K562 (cell line): ENCODE results near the gene PTBP3. TPM values are rescaled to one million over a fixed set of nuclear protein-coding genes. Genes with fewer than 3 reads are reported as not detected.

Source experiments
- ATAC-seq: fragments of 200-7000 bp; cut with Tn5 transposase; 3 replicates; pipeline ENCODE4 v1.9.1; 2020; ENCODE audit warnings: moderate library complexity
- BruUV-seq: library from RNA; stranded (reverse); fragments of 400-500 nt; replicated peaks from 2 replicates; lab custom pipeline; 2021; lab: Mats Ljungman, UMichigan
- CTCF ChIA-PET: fragments of 300-600 bp; formaldehyde crosslinking; extraction: SDS; loops from one replicate; lab custom pipeline; 2021; ENCODE audit warnings: low intra/inter-chr PET ratio; lab: Yijun Ruan, JAX
- POLR2A ChIA-PET: fragments of 300-600, 350-650 bp; sonication (Branson Sonifier 250); formaldehyde crosslinking; extraction: SDS; loops from one replicate; lab custom pipeline; 2021; ENCODE audit warnings: antibody characterized with exemption, inconsistent platforms; lab: Yijun Ruan, JAX
- DNase-seq, 4 experiments: peaks; one replicate each; pipeline versions ENCODE4 v3.0.0 to v3.0.0-alpha.2; 2011 to 2018; ENCODE audit warnings: low spot score in 3 of 4, mixed read lengths in 3 of 4; ENCODE audit errors: extremely low read depth in 1 of 4
- FAIRE-seq: peaks from 2 replicates; lab custom pipeline; 2011; peaks lifted over from hg19 to GRCh38; lab: Jason Lieb, UNC
- H2AFZ ChIP-seq: 2 replicates; pipeline ENCODE4 v1.6.0; 2011; ENCODE audit warnings: low read depth, low read length, control low read depth, inconsistent platforms
- H3K27ac ChIP-seq: fragments of 200-600 bp; 3 replicates; pipeline ENCODE4 v1.8.0; 2011; ENCODE audit warnings: low read depth, mild to moderate bottlenecking, control low read depth, inconsistent platforms, low read length, moderate library complexity, mixed read lengths; ENCODE audit errors: extremely low read depth
- H3K27me3 ChIP-seq, 2 experiments: fragments of 300-600 bp in 1 of 2; 2 replicates in 1 of 2; 3 replicates in 1 of 2; pipeline versions ENCODE4 v1.6.0 to v1.8.0; 2011; ENCODE audit warnings: inconsistent platforms in 2 of 2, low read length in 2 of 2, mild to moderate bottlenecking in 1 of 2, mixed read lengths in 1 of 2, moderate library complexity in 1 of 2; ENCODE audit not compliant: control insufficient read depth in 2 of 2, insufficient read depth in 2 of 2
- H3K36me3 ChIP-seq: fragments of 300-600 bp; 3 replicates; pipeline ENCODE4 v1.8.0; 2011; ENCODE audit warnings: mild to moderate bottlenecking, low read length, inconsistent platforms; ENCODE audit not compliant: control insufficient read depth, insufficient read depth
- H3K4me1 ChIP-seq, 2 experiments: fragments of 200-600 bp in 1 of 2; replicated peaks in 1 of 2; 2 replicates in 1 of 2; 3 replicates in 1 of 2; pipeline versions ENCODE4 v1.5.1 to v1.8.0; 2011; ENCODE audit warnings: inconsistent platforms in 2 of 2, low read length in 2 of 2, mild to moderate bottlenecking in 1 of 2, mixed read lengths in 1 of 2, moderate library complexity in 1 of 2; ENCODE audit not compliant: control insufficient read depth in 2 of 2, insufficient read depth in 2 of 2
- H3K4me2 ChIP-seq: 2 replicates; pipeline ENCODE4 v1.6.1; 2011; ENCODE audit warnings: low read length, control low read depth, inconsistent platforms, mixed read lengths; ENCODE audit not compliant: insufficient read depth
- H3K4me3 ChIP-seq: fragments of 200-600 bp; sonication (generic), shearing (Covaris generic); 2 replicates; pipeline ENCODE4 v1.5.1; 2016; ENCODE audit warnings: control low read depth, inconsistent platforms
- H3K79me2 ChIP-seq: fragments of 200-600 bp; 3 replicates; pipeline ENCODE4 v1.8.0; 2011; ENCODE audit warnings: low read length, inconsistent platforms; ENCODE audit not compliant: control insufficient read depth, insufficient read depth
- H3K9ac ChIP-seq, 2 experiments: 2 replicates each; pipeline versions ENCODE4 v1.6.0 to v1.6.1; 2011; ENCODE audit warnings: low read depth in 2 of 2, low read length in 2 of 2, control low read depth in 1 of 2, inconsistent platforms in 1 of 2, mild to moderate bottlenecking in 1 of 2, mixed read lengths in 1 of 2; ENCODE audit not compliant: insufficient read depth in 1 of 2
- H3K9me1 ChIP-seq: one replicate; pipeline ENCODE4 v1.6.0; 2011; ENCODE audit warnings: inconsistent platforms, mild to moderate bottlenecking, low read length, moderate library complexity; ENCODE audit not compliant: control insufficient read depth, insufficient read depth
- H3K9me3 ChIP-seq: replicated peaks from 2 replicates; pipeline ENCODE4 v1.5.1; 2011; ENCODE audit warnings: low read depth, low read length, inconsistent platforms; ENCODE audit not compliant: control insufficient read depth, insufficient read depth
- H4K20me1 ChIP-seq: replicated peaks from 2 replicates; pipeline ENCODE4 v1.6.1; 2011; ENCODE audit warnings: low read length, inconsistent platforms, mixed read lengths; ENCODE audit not compliant: control insufficient read depth, insufficient read depth
- CHD4 ChIP-seq: fragments of 200-600 bp; sonication (generic); IDR thresholded peaks from 3 replicates; pipeline ENCODE4 v1.6.1; 2012; ENCODE audit warnings: low read depth, mild to moderate bottlenecking, mixed read lengths, low read length, inconsistent platforms; ENCODE audit not compliant: insufficient read depth, insufficient replicate concordance, poor library complexity, severe bottlenecking
- GATAD2B ChIP-seq: fragments of 450-650 bp; IDR thresholded peaks from 2 replicates; pipeline ENCODE4 v1.6.1; 2017; ENCODE audit warnings: mild to moderate bottlenecking, borderline replicate concordance
- HCFC1 ChIP-seq: IDR thresholded peaks from 2 replicates; pipeline ENCODE4 v1.6.1; 2012; ENCODE audit warnings: low read depth, low read length, improper control_type of control experiment
- MAFK ChIP-seq: IDR thresholded peaks from 2 replicates; pipeline ENCODE4 v1.6.1; 2011; ENCODE audit warnings: low read length, improper control_type of control experiment
- MTF1 ChIP-seq: fragments of 250-450 bp; sonication (Bioruptor Pico); IDR thresholded peaks from 2 replicates; pipeline ENCODE4 v1.9.0; 2021; ENCODE audit warnings: moderate library complexity, mild to moderate bottlenecking, inconsistent platforms, borderline replicate concordance
- PHF21A ChIP-seq: fragments of 450-650 bp; IDR thresholded peaks from 2 replicates; pipeline ENCODE4 v1.6.1; 2017; ENCODE audit warnings: low read depth, borderline replicate concordance
- SMAD2 ChIP-seq: fragments of 150-350 bp; IDR thresholded peaks from 2 replicates; pipeline ENCODE4 v1.6.1; 2014; ENCODE audit warnings: low read depth, mild to moderate bottlenecking, low read length
- SMARCC2 ChIP-seq: fragments of 450-650 bp; IDR thresholded peaks from 2 replicates; pipeline ENCODE4 v1.6.1; 2017; ENCODE audit warnings: antibody characterized with exemption, moderate library complexity, mild to moderate bottlenecking, low read depth
- ZFPM2 ChIP-seq: fragments of 250-450 bp; sonication (Bioruptor Pico); IDR thresholded peaks from 2 replicates; pipeline ENCODE4 v1.5.1; 2022; ENCODE audit warnings: mild to moderate bottlenecking
- ZKSCAN3 ChIP-seq: fragments of 250-450 bp; sonication (Bioruptor Pico); IDR thresholded peaks from 2 replicates; pipeline ENCODE4 v1.4.0; 2020
- ZNF23 ChIP-seq: fragments of 250-450 bp; sonication (Bioruptor Pico); IDR thresholded peaks from 2 replicates; pipeline ENCODE4 v1.4.0; 2020; ENCODE audit warnings: mild to moderate bottlenecking
- ZNF384 ChIP-seq: IDR thresholded peaks from 2 replicates; pipeline ENCODE4 v1.6.1; 2012; ENCODE audit warnings: low read depth, low read length, improper control_type of control experiment
- ZNF561 ChIP-seq: fragments of 450-650 bp; formaldehyde crosslinking; conservative IDR thresholded peaks from 2 replicates; pipeline ENCODE4 v1.4.0; 2020; ENCODE audit warnings: mild to moderate bottlenecking, moderate library complexity
- ZNF583 ChIP-seq: fragments of 250-450 bp; sonication (Bioruptor Pico); IDR thresholded peaks from 2 replicates; pipeline ENCODE4 v1.4.0; 2020
- WGBS: fragments of 100-300 bp; shearing (Covaris generic); methylation state at CpG from one replicate; pipeline ENCODE4 v1.1.6; 2016; ENCODE audit warnings: low coverage, mixed read lengths; ENCODE audit not compliant: insufficient coverage; ENCODE audit errors: missing lambda C conversion rate; 5-methylcytosine and 5-hydroxymethylcytosine counted together
- in situ Hi-C: fragments of 300-500 bp; cut with MboI; formaldehyde crosslinking; loops from 4 replicates; pipeline ENCODE4 v1.15.0; 2018; ENCODE audit warnings: inconsistent platforms, mixed read lengths
- intact Hi-C: fragments of 100-400 bp; cut with micrococcal nuclease; formaldehyde crosslinking; loops from 2 replicates; pipeline ENCODE4 v1.14.2; 2022
- polyA plus RNA-seq, 8 experiments: library from polyadenylated mRNA; depleted of rRNA in 4 of 8; stranded (reverse) in 5 of 8; unstranded in 3 of 8; fragments of >200 nt; fragmentation: Nextera tagmentation in 2 of 8; fragmentation: Illumina TruSeq in 1 of 8; extraction: Ambion mirVana in 2 of 8; extraction: Trizol in 1 of 8; gene quantifications; 2 replicates each; pipeline versions ENCODE4 v1.2.1 to v1.2.3, GENCODE V29; 2011 to 2014; ENCODE audit warnings: inconsistent platforms in 1 of 8, missing spikeins in 1 of 8
- total RNA-seq, 7 experiments: library from RNA; depleted of rRNA in 6 of 7; stranded (reverse); fragments of >200 nt in 6 of 7; fragmentation: Illumina TruSeq in 2 of 7; extraction: Trizol in 2 of 7; gene quantifications; 2 replicates each; pipeline versions ENCODE4 v1.2.1 to v1.2.3, GENCODE V29; 2011 to 2021; ENCODE audit warnings: low replicate concordance in 1 of 7
- TF ChIP-seq, protein P1 (sequence below): fragments of 450-650 bp; IDR thresholded peaks from 2 replicates; pipeline ENCODE4 v1.6.1; 2014; ENCODE audit warnings: low read depth, mild to moderate bottlenecking, moderate library complexity, borderline replicate concordance

The PTBP3 gene
- total and polyA plus RNA-seq, 9 of the 15 experiments (the other 6 are each of a cell fraction or from before 2014, with no cell fraction given) = 22.4 to 132 (median 68.0) TPM

DNA sequence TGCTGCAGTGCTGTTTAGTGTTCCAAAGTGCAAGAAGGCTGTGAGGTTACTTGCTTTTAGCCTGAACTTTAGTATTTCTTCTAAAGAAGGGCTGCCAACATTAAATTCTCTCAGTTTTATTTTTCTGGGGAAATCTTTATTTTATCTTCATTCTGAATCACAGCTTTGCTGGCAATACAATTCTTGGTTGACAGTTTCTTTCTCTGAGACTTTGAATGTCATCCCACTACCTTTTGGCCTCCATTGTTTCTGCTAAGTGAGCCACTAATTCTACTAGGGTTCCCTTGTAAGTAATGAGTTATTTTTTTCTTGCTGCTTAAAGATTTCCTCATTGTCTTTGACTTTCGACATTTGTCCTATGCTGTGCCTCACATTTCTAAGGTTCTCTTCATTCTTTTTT lies 126.0 kb downstream of the PTBP3 start:
- TF ChIP-seq ZKSCAN3 (CRISPR knock-in tag) = no peak
- no peak for TF ChIP-seq ZNF561 (CRISPR knock-in tag)
- TF ChIP-seq ZFPM2 (CRISPR knock-in tag) = no peak
- no peak for TF ChIP-seq ZNF23 (CRISPR knock-in tag)
- TF ChIP-seq ZNF384 = no peak
- no peak for TF ChIP-seq SMAD2
- no peak for TF ChIP-seq HCFC1
- no peak for TF ChIP-seq MAFK
- TF ChIP-seq MTF1 (CRISPR knock-in tag) = no peak
- TF ChIP-seq ZNF583 = no peak
- TF ChIP-seq, protein P1, sequence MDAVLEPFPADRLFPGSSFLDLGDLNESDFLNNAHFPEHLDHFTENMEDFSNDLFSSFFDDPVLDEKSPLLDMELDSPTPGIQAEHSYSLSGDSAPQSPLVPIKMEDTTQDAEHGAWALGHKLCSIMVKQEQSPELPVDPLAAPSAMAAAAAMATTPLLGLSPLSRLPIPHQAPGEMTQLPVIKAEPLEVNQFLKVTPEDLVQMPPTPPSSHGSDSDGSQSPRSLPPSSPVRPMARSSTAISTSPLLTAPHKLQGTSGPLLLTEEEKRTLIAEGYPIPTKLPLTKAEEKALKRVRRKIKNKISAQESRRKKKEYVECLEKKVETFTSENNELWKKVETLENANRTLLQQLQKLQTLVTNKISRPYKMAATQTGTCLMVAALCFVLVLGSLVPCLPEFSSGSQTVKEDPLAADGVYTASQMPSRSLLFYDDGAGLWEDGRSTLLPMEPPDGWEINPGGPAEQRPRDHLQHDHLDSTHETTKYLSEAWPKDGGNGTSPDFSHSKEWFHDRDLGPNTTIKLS = no peak
- no peak for TF ChIP-seq GATAD2B
- no peak for TF ChIP-seq PHF21A
- TF ChIP-seq CHD4 = no peak
- no peak for TF ChIP-seq SMARCC2
- TF ChIP-seq, all 486 proteins: peak for 0
- no peaks in the 10 kb centered on the region for H3K27me3 ChIP-seq
- no peak overlapping the region for H3K27ac ChIP-seq
- ChIA-PET POLR2A (interaction anchor here (1.0 to 1.5 kb wide), 3 partner anchors 11 to 19 kb away, joined by 3 to 4 read pairs (median 3); no protein-coding TSS in a partner anchor), CTCF (no interaction called here)
- no peaks in the 10 kb centered on the region for H3K9me1 ChIP-seq
- intact Hi-C loops (no loop called here), in situ Hi-C loops (no loop called here)
- no peaks in the 10 kb centered on the region for H4K20me1 ChIP-seq
- no peak overlapping the region for H3K9ac ChIP-seq
- no peak overlapping the region for H3K4me3 ChIP-seq
- no peaks in the 10 kb centered on the region for H3K9me3 ChIP-seq
- H3K4me1 ChIP-seq = no peaks in the 10 kb centered on the region
- H3K36me3 ChIP-seq = peaks cover 32% of the 10 kb centered on the region; the same call in 2 of the 3 replicates
- H3K79me2 ChIP-seq = no peaks in the 10 kb centered on the region
- ATAC-seq (no peak), FAIRE-seq (no peak), DNase-seq (no peak)
- BruUV-seq = no TSS peak
- 85% methylated on average over 1 of the region's 1 CpG for WGBS
- H3K4me2 ChIP-seq = no peak overlapping the region
- no peak overlapping the region for H2AFZ ChIP-seq
